Stimulated activated CD8-positive, alpha-beta memory T cell treated with anti-CD3 and anti-CD28 coated beads, Interleukin-12 subunit alpha, Interleukin-12 subunit beta, amount 100 ng/mL, for 1 hour (primary cell): Measurements from ENCODE around the gene ERLEC1.
"Not testable (repeated sequence)": the region's sequence is repeated elsewhere in the genome, so short reads cannot be mapped to it uniquely, and the experiment has no call there.

Source experiments
- DNase-seq: peaks from one replicate; pipeline ENCODE4 v3.0.0-alpha.2; 2020; ENCODE audit warnings: low read depth

ERLEC1 gene

GRCh38 chr2:53829980-53830290 is 43.1 kb downstream of the ERLEC1 start:
- DNase-seq: not testable (repeated sequence)

DNA sequence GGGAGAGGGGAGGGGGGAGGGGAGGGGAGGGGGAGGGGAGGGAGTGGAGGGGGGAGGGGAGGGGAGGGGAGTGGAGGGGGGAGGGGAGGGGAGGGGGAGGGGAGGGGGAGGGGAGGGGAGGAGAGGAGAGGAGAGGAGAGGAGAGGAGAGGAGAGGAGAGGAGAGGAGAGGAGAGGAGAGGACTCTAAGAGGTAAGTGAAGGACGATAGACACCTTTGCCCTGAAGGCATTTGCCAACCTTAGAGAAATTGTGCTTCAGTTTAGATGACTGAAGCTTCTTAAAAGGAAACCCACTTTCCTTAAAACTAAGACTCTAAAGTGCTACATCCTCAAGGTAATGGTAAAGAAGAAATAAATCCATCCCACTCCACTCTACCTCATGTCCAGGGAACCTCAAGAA is 53.7 kb downstream of the ERLEC1 start:
- DNase-seq: no peak

GRCh38 chr2:53841651-53842050 is 54.8 kb downstream of the ERLEC1 start:
- DNase-seq: not testable (repeated sequence)

DNA sequence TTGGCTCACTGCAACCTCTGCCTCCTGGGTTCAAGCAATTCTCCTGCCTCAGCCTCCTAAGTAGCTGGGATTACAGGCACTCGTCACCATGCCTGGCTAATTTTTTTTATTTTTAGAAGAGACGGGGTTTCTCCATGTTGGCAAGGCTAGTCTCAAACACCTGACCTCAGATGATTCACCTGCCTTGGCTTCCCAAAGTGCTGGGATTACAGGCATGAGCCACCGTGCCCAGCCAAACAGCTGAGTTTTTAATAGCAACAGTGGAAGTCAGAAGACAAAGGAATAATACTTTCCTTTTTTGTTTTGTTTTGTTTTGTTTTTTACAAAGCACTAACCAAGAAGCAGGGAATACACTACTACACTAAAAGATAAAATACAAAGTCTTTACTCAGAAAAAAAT is 56.0 kb downstream of the ERLEC1 start:
- no peak for DNase-seq

GRCh38 chr2:53843595-53843994 is 56.8 kb downstream of the ERLEC1 start:
- no peak for DNase-seq

DNA sequence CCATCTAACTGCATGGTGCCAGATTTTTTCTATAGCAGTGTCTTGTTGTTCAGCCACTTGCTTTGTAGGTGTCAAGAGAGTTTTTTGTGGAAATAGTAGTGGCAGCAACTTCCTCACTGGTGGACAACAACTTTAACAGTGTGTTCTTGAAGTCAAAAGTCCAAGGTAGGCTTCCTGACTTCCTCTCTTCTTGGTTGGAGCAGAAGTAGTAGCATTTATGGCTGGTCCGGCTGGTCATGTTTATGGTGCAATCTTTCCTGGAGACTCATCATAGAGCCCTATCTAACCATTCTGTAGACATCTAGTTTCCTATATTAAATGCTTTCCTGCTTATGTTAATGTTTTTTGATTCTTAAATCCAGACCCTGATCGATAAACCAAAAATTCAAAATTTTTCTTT is 61.2 kb downstream of the ERLEC1 start:
- no peak for DNase-seq

DNA sequence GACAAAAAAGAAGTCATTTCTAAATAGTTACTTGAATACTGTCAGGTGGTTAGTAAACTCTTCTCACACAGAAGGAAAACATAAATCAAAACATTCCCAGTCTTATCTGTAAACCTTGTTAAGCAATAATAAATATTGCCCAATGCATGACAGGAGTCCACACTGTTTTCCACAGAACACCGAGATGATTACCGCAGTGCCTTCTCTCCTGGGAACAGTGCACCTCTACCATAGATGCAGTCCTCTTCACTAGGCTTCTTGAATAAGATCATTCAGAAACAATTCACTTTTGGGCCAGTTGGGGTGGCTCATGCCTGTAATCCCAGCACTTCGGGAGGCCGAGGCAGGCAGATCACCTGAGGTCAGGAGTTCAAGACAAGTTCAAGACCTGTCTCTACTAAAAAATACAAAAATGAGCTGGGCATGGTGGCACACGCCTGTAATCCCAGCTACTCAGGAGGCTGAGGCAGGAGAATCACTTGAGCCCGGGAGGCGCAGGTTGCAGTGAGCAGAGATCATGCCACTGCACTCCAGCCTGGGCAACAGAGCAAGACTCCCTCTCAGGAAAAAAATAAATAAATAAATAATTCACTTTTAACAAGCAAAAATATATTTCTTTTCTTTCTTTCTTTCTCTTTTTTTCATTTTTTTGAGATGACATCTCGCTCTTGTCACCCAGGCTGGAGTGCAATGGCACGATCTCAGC is 64.4 kb downstream of the ERLEC1 start:
- DNase-seq: not testable (repeated sequence)

DNA sequence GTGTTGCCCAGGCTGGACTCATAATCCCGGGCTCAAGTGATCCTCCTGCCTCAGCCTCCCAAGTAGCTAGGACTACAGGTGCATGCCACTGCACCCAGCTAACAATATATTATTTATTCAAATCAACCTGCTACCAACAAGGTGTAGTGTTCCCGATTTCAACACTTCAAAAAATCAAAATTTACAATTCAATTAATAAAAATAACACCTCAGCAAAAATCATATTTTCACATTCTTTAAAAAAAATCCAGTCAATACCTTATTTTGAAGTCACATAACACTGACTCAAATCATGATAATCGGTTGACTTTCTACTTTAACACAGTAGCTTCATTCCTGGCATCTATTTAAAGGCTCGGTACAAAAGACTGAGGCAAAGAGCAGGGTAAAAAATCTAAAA is 65.7 kb downstream of the ERLEC1 start:
- no peak for DNase-seq

DNA sequence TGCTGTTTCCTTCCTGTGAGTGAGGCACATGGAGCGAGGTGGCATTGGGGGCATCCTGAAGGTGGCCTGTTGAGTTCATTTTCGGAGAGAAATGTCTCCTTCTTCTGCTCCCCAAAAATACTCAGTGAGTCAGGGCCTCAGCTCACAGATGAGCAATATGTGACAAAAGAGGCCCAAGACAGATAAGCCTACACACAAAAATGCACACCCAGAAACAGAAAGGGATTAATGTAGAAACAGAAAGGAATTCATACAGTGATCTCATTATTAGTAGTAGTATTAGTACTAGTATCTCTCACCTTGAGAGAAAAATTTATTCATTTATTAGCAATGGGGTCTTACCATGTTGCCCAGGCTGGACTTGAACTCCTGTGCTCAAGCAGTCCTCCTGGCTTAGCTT is 67.8 kb downstream of the ERLEC1 start:
- no peak for DNase-seq

DNA sequence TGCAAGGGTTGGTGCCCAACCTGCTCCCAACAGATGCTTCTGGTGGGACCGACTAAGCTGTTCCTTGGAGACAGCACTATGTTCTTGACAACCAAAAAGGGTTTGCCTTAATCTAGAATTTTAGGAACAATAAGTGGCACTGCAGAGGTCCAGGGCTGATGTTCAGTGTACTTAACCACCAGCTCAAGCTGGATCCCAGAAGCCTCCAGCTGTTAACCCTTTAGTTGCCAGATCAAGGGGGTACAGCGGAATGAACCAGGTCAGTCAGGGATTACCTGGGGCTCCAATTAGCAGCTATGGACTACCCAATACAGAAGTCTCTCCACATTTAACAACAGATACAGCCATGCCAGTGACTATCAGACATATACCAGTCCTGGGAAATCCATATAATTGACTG is 69.4 kb downstream of the ERLEC1 start:
- no peak for DNase-seq

GRCh38 chr2:53859206-53860181 is 72.7 kb downstream of the ERLEC1 start, which contains the start of gene GPR75:
GPR75 (minus strand) TSS chr2:53859967; CDS start chr2:53854756, 5,211 bp downstream.
- DNase-seq: no peak

DNA sequence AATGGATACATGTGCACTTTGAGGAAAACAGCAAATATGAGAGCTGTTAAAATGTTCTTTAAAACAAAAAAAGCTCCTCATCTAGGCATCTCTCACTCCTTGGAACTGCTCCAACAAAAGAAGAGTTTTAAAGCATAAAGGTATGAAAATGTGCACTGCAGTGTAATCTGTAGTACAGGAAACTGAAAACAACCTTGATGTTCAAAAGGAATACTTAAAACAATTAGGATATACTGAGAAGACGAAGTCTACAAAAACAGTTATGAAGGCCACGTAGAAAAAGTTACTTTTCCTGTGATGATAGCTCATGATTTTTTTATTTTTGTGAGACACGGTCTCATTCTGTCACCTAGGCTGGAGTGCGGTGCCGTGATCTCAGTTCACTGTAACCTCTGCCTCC is 75.0 kb downstream of the ERLEC1 start:
- no peak for DNase-seq

DNA sequence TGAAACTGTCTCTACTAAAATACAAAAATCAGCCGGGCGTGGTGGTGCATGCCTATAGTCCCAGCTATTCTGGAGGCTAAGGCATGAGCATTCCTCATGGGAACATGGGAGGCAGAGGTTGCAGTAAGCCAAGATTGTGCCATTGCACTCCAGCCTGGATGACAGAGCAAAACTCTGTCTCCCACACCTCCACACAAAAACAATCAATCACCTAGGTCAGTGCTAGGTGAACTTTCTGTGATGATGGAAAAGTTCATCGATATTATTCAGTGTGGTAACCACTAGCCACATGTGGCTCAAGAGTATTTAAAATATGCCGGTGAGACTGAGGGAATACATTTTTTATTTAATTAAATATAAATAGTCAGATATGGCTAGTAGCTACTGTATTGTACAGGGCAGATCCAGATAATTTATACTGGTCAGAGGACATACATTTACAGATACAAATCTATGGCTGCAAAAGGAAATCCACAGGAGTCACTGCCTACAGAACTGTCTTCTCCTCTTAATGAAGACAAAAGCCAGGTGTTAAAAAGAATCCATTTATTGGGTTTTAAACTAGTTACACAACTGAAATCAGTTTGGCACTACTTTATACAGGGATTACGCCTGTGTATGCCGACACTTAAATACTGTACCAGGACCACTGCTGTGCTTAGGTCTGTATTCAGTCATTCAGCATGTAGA is 76.8 kb downstream of the ERLEC1 start:
- DNase-seq: no peak

- no peak for DNase-seq
These were observed 78.4 kb downstream of the ERLEC1 start for GRCh38 chr2:53865264-53865663.

DNA sequence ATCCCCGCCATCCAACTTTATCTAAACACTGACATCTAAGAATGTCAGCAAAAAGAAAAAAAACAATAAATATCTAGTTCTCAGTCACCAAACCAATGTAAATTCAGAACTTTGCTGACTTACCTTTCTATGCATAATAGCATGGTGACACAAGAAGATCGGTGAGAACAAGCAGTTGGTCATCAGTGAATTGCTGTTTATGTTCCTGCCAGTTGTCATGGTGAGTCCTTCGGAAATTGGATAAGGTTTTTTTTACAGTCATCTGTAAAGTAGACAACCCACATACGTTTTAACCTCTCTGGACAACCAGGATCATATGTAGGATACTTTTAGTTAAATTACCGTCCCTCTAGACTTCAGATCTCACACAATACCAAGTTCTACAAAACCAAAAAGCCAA is 79.1 kb downstream of the ERLEC1 start:
- DNase-seq: no peak

DNA sequence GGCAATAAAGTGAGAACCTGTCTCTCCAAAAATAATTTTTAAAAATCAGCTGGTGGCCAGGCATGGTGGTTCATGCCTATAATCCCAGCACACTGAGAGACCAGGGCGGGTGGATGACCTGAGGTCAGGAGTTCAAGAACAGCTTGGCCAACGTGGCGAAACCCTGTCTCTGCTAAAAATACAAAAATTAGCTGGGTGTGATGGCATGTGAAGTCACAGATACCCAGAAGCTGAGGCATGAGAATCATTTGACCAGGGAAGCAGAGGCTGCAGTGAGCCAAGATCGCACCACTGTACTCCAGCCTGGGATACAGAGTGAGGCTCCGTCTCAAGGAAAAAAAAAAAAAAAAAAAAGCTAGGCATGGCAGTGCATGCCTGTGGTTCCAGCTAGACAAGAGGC is 80.3 kb downstream of the ERLEC1 start:
- DNase-seq: no peak

DNA sequence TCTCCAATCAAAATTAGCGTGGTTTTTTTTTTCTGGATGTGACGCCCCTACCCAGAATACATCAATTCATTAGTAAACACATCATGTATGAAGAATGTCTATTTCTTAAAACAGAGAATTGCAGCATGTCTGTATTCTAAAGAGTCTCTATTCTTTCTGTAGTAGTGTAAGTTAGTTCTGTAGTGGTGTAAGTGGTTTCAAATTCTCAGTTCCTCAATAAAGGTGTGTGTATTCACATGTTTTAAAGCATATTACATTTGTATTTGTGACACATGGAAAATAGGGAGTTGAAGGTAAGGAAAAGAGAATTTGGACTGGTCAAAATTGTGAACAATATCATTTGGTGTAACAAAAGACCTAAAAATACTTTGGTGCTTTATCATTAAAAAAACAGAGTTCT is 80.9 kb downstream of the ERLEC1 start:
- no peak for DNase-seq
